Naive B cell (primary cell): ENCODE measurements around the gene TRIM40. TPM values are rescaled to one million over a fixed set of nuclear protein-coding genes. Genes with fewer than 3 reads are reported as not detected.

ENCODE experiments used
- ATAC-seq, 2 donors: fragments of 150-1000 bp; cut with Tn5 transposase; 2 replicates each; pipeline ENCODE4 v1.10.0; 2021; ENCODE audit warnings: low read depth in 2 of 2, mild to moderate bottlenecking in 2 of 2, moderate library complexity in 2 of 2
- DNase-seq: peaks from one replicate; pipeline ENCODE4 v3.0.0; 2022
- H3K27ac Mint-ChIP-seq, 6 donors: one replicate each; pipeline ENCODE4 v1.8.0; 2020 to 2022; ENCODE audit warnings: mild to moderate bottlenecking in 6 of 6, mixed read lengths in 6 of 6, moderate library complexity in 5 of 6, inconsistent platforms in 2 of 6
- H3K27me3 Mint-ChIP-seq, 3 donors: one replicate each; pipeline ENCODE4 v1.8.0; 2021 to 2022; ENCODE audit warnings: mixed read lengths in 3 of 3, mild to moderate bottlenecking in 1 of 3
- H3K36me3 Mint-ChIP-seq, 2 donors: one replicate each; pipeline ENCODE4 v1.8.0; 2020 to 2022; ENCODE audit warnings: mixed read lengths in 2 of 2, inconsistent platforms in 1 of 2, mild to moderate bottlenecking in 1 of 2
- H3K4me1 Mint-ChIP-seq, 3 donors: one replicate each; pipeline ENCODE4 v1.8.0; 2020 to 2022; ENCODE audit warnings: mixed read lengths in 3 of 3, inconsistent platforms in 1 of 3, mild to moderate bottlenecking in 1 of 3, moderate library complexity in 1 of 3
- H3K4me3 Mint-ChIP-seq, 8 donors: one replicate each; pipeline ENCODE4 v1.8.0; 2020 to 2022; ENCODE audit warnings: mild to moderate bottlenecking in 8 of 8, mixed read lengths in 8 of 8, moderate library complexity in 8 of 8, inconsistent platforms in 2 of 8
- H3K9me3 Mint-ChIP-seq, 7 donors: one replicate each; pipeline ENCODE4 v1.8.0; 2020 to 2022; ENCODE audit warnings: mixed read lengths in 7 of 7, mild to moderate bottlenecking in 5 of 7, inconsistent platforms in 2 of 7, moderate library complexity in 1 of 7
- polyA plus RNA-seq, 6 donors: library from polyadenylated mRNA; unstranded; fragments of 300-500 nt; fragmentation: Illumina TruSeq; gene quantifications; one replicate each; pipeline ENCODE4 v1.2.3, GENCODE V29; 2021; ENCODE audit warnings: low read depth in 6 of 6

Gene TRIM40
- polyA plus RNA-seq, 6 donors from 2014 or later: not detected

- DNase-seq (no peak), ATAC-seq (no peak)
- Mint-ChIP-seq H3K27me3 (peaks cover 39 to 72% (median 55%) of the 10 kb centered on the region in 3 donors), H3K36me3 (no peaks in the 10 kb centered on the region), H3K4me1 (no peaks in the 10 kb centered on the region), H3K4me3 (no peak overlapping the region), H3K27ac (no peak overlapping the region), H3K9me3 (no peaks in the 10 kb centered on the region)
Observed at GRCh38 chr6:30144811-30145210, 8.9 kb downstream of the TRIM40 start.

- Mint-ChIP-seq H3K4me3 (no peak overlapping the region), H3K4me1 (no peaks in the 10 kb centered on the region), H3K27me3 (peaks cover 40 to 72% (median 55%) of the 10 kb centered on the region in 3 donors), H3K9me3 (no peaks in the 10 kb centered on the region), H3K36me3 (no peaks in the 10 kb centered on the region), H3K27ac (no peak overlapping the region)
- ATAC-seq (no peak), DNase-seq (no peak)
Observed at GRCh38 chr6:30145818-30146217, 9.9 kb downstream of the TRIM40 start.

- DNase-seq (no peak), ATAC-seq (no peak)
- Mint-ChIP-seq H3K27me3 (peaks cover 33 to 64% (median 44%) of the 10 kb centered on the region in 3 donors), H3K36me3 (no peaks in the 10 kb centered on the region), H3K4me3 (no peak overlapping the region), H3K4me1 (no peaks in the 10 kb centered on the region), H3K9me3 (no peaks in the 10 kb centered on the region), H3K27ac (no peak overlapping the region)
Observed at GRCh38 chr6:30147096-30147495, 11.2 kb downstream of the TRIM40 start.

GRCh38 chr6:30149234-30149633 is 13.3 kb downstream of the TRIM40 start:
- Mint-ChIP-seq H3K9me3 (no peaks in the 10 kb centered on the region), H3K36me3 (no peaks in the 10 kb centered on the region), H3K4me1 (no peaks in the 10 kb centered on the region), H3K4me3 (no peak overlapping the region), H3K27ac (no peak overlapping the region), H3K27me3 (peaks cover 27 to 72% (median 50%) of the 10 kb centered on the region in 3 donors)
- DNase-seq: no peak
- ATAC-seq: no peak

GRCh38 chr6:30149858-30150550 is 14.1 kb downstream of the TRIM40 start:
- ATAC-seq (no peak), DNase-seq (no peak)
- Mint-ChIP-seq H3K4me1 (no peaks in the 10 kb centered on the region), H3K36me3 (no peaks in the 10 kb centered on the region), H3K27ac (no peak overlapping the region), H3K9me3 (no peaks in the 10 kb centered on the region), H3K27me3 (peaks cover 20 to 72% (median 49%) of the 10 kb centered on the region in 3 donors), H3K4me3 (no peak overlapping the region)

GRCh38 chr6:30150671-30151395 is 14.9 kb downstream of the TRIM40 start:
- H3K4me1 Mint-ChIP-seq: no peaks in the 10 kb centered on the region
- ATAC-seq: no peak
- H3K36me3 Mint-ChIP-seq: no peaks in the 10 kb centered on the region

GRCh38 chr6:30151580-30151979 is 15.6 kb downstream of the TRIM40 start:
- Mint-ChIP-seq H3K27me3 (peaks cover 32 to 72% (median 51%) of the 10 kb centered on the region in 3 donors), H3K9me3 (no peaks in the 10 kb centered on the region), H3K36me3 (no peaks in the 10 kb centered on the region)

More at GRCh38 chr6:30150671-30151395, 14.9 kb downstream of the TRIM40 start:
- peaks cover 28 to 72% (median 48%) of the 10 kb centered on the region in 3 donors for H3K27me3 Mint-ChIP-seq
- H3K27ac Mint-ChIP-seq: no peak overlapping the region
- no peak for DNase-seq
- no peaks in the 10 kb centered on the region for H3K9me3 Mint-ChIP-seq
- no peak overlapping the region for H3K4me3 Mint-ChIP-seq

GRCh38 chr6:30152016-30152673 is 16.2 kb downstream of the TRIM40 start:
- no peak overlapping the region for H3K4me3 Mint-ChIP-seq
- ATAC-seq: no peak
- peaks cover 35 to 66% (median 51%) of the 10 kb centered on the region in 3 donors for H3K27me3 Mint-ChIP-seq
- no peaks in the 10 kb centered on the region for H3K36me3 Mint-ChIP-seq
- no peaks in the 10 kb centered on the region for H3K9me3 Mint-ChIP-seq
- no peak for DNase-seq
- H3K27ac Mint-ChIP-seq: no peak overlapping the region
- H3K4me1 Mint-ChIP-seq: no peaks in the 10 kb centered on the region

More at GRCh38 chr6:30151580-30151979, 15.6 kb downstream of the TRIM40 start:
- Mint-ChIP-seq H3K27ac (no peak overlapping the region), H3K4me3 (no peak overlapping the region), H3K4me1 (no peaks in the 10 kb centered on the region)
- DNase-seq: no peak
- no peak for ATAC-seq

GRCh38 chr6:30152910-30153610 is 17.1 kb downstream of the TRIM40 start:
- Mint-ChIP-seq H3K4me3 (no peak overlapping the region), H3K4me1 (peaks cover 0 to 2% (median 0%) of the 10 kb centered on the region in 3 donors), H3K9me3 (no peaks in the 10 kb centered on the region), H3K36me3 (no peaks in the 10 kb centered on the region), H3K27me3 (peaks cover 27 to 57% (median 44%) of the 10 kb centered on the region in 3 donors), H3K27ac (no peak overlapping the region)
- ATAC-seq: no peak
- DNase-seq: no peak

GRCh38 chr6:30154061-30154460 is 18.1 kb downstream of the TRIM40 start:
- no peak for ATAC-seq
- no peak overlapping the region for H3K4me3 Mint-ChIP-seq
- H3K27me3 Mint-ChIP-seq: peaks cover 24 to 62% (median 48%) of the 10 kb centered on the region in 3 donors
- H3K4me1 Mint-ChIP-seq: peaks cover 0 to 6% (median 2%) of the 10 kb centered on the region in 3 donors
- no peak overlapping the region for H3K27ac Mint-ChIP-seq
- no peaks in the 10 kb centered on the region for H3K36me3 Mint-ChIP-seq
- no peaks in the 10 kb centered on the region for H3K9me3 Mint-ChIP-seq
- no peak for DNase-seq

GRCh38 chr6:30154709-30155519 is 19.0 kb downstream of the TRIM40 start:
- peak overlapping the region in 1 of 8 donors; percentile 36 for H3K4me3 Mint-ChIP-seq
- no peak for ATAC-seq
- H3K27ac Mint-ChIP-seq: peak overlapping the region in 1 of 6 donors; percentile 11
- H3K27me3 Mint-ChIP-seq: peaks cover 25 to 68% (median 49%) of the 10 kb centered on the region in 3 donors
- no peaks in the 10 kb centered on the region for H3K9me3 Mint-ChIP-seq
- no peaks in the 10 kb centered on the region for H3K36me3 Mint-ChIP-seq
- H3K4me1 Mint-ChIP-seq: peaks cover 0 to 6% (median 2%) of the 10 kb centered on the region in 3 donors
- DNase-seq: no peak

GRCh38 chr6:30155520-30156261 is 19.8 kb downstream of the TRIM40 start:
- no peak overlapping the region for H3K4me3 Mint-ChIP-seq
- ATAC-seq (no peak), DNase-seq (no peak)
- peaks cover 18 to 68% (median 49%) of the 10 kb centered on the region in 3 donors for H3K27me3 Mint-ChIP-seq
- H3K4me1 Mint-ChIP-seq: peaks cover 0 to 6% (median 2%) of the 10 kb centered on the region in 3 donors
- no peaks in the 10 kb centered on the region for H3K9me3 Mint-ChIP-seq
- no peaks in the 10 kb centered on the region for H3K36me3 Mint-ChIP-seq
- H3K27ac Mint-ChIP-seq: no peak overlapping the region
